OCI-LY3 (cell line): ENCODE data around the gene SOWAHB.

Experiments
- CTCF ChIP-seq: fragments of 200-600, 300-600 bp; sonication (generic); IDR thresholded peaks from 2 replicates; pipeline ENCODE4 v1.5.1; 2014; ENCODE audit warnings: antibody characterized with exemption, low read length, low read depth
- EZH2phosphoT487 ChIP-seq: fragments of 200-600 bp; shearing (Covaris generic); IDR thresholded peaks from 2 replicates; pipeline ENCODE4 v1.6.1; 2018; ENCODE audit warnings: antibody characterized with exemption, mixed run types, low read depth

DNA sequence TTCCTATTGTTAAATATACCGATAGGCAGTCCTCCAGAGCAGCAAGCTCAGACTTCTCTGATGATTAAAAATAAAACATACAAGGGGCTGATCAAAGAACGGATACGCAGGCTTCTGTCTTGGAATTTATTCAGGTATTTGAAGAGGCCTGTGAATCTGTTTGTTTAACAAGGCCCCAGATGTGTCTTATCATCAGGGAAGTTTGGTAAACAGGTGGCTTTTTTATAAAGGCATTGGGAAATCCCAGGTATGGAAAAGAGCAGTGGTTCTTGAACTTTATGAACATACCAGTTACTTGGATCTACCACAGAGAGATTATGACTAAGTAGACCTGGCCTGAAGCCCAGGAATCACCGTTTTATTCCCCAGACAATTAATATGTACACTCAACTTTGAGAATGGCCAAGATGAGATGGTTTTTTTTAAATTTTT is 47.9 kb downstream of the SOWAHB start:
- no peak for TF ChIP-seq CTCF
- no peak for TF ChIP-seq EZH2phosphoT487
